SK-N-SH treated with all-trans-retinoic acid at 6 μM for 48 hours (cell line): Measurements from ENCODE around the gene STEAP3.

ENCODE experiments used
- SNAI2 ChIP-seq: fragments of 250-450 bp; sonication (Bioruptor Pico); IDR thresholded peaks from 2 replicates; pipeline ENCODE4 v1.5.0; 2020; ENCODE audit warnings: mild to moderate bottlenecking, moderate library complexity
- TSHZ2 ChIP-seq: fragments of 250-450 bp; sonication (Bioruptor Pico); IDR thresholded peaks from 2 replicates; pipeline ENCODE4 v1.5.0; 2020; ENCODE audit warnings: mild to moderate bottlenecking, moderate library complexity
- ZNF8 ChIP-seq: fragments of 450-650 bp; formaldehyde crosslinking; IDR thresholded peaks from 2 replicates; pipeline ENCODE4 v1.5.0; 2020; ENCODE audit warnings: mild to moderate bottlenecking, moderate library complexity

DNA sequence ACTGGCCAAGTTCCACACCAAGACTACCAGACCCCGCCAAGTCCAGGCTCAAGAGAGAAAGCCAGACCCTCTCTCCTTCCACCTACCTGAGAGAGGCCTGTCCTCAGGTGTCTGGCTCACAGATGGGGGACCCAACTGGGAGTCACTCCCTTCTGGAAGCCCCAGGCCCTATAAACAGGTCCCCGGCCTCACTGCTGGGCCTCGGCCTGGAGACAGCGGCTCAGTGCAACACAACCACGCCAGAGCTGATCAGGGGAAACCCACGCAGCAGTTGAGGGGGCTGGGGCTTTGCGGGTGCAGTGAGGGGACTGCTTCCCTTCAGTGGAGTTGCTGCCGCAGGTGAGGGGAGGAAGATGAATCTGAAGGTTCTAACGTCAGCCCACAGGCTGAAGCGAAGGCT lies 42.2 kb upstream of the STEAP3 start:
- TF ChIP-seq ZNF8, result no peak
- TF ChIP-seq TSHZ2, result no peak
- no peak for TF ChIP-seq SNAI2
